Measurements from ENCODE around the gene NLRC4. TPM values are rescaled to one million over a fixed set of nuclear protein-coding genes. Genes with fewer than 3 reads are reported as not detected.

The NLRC4 gene
- total RNA-seq, 1 experiment from 2014 or later, result not detected

- POLR2A ChIA-PET (ENCODE audit: low non-redundant PET), result no interaction called here
- Histone ChIP-seq H3K27ac (ENCODE audit: low read depth, low read length, poor library complexity, severe bottlenecking) (no peak overlapping the region), H3K9me3 (ENCODE audit: low read depth, low read length, poor library complexity, severe bottlenecking) (no peaks in the 10 kb centered on the region), H3K27me3 (replicated peaks; ENCODE audit: insufficient read depth, low read depth, low read length, poor library complexity) (no peaks in the 10 kb centered on the region), H3K36me3 (ENCODE audit: insufficient read depth, low read length, poor library complexity, severe bottlenecking) (no peaks in the 10 kb centered on the region), H3K4me3 (ENCODE audit: low read depth, low read length, poor library complexity, severe bottlenecking) (no peak overlapping the region), H3K4me1 (ENCODE audit: insufficient read depth, low read length, poor library complexity, severe bottlenecking) (peaks cover 14% of the 10 kb centered on the region)
- TF ChIP-seq CTCF (conservative IDR thresholded peaks at IDR 0.05; ENCODE audit: low read depth, low read length) (no peak), EZH2 (IDR thresholded peaks at IDR 0.05; ENCODE audit: borderline replicate concordance, low read depth, low read length, poor library complexity, severe bottlenecking) (no peak)
- no peak for DNase-seq (ENCODE audit: low spot score)
- CTCF ChIA-PET, result no interaction called here
- intact Hi-C loops (cut with micrococcal nuclease; ENCODE audit: unreplicated experiment), result no loop called here
- BruUV-seq (replicated peaks), result no TSS peak
Observed at GRCh38 chr2:32284321-32284720, 19.6 kb upstream of the NLRC4 start.

DNA sequence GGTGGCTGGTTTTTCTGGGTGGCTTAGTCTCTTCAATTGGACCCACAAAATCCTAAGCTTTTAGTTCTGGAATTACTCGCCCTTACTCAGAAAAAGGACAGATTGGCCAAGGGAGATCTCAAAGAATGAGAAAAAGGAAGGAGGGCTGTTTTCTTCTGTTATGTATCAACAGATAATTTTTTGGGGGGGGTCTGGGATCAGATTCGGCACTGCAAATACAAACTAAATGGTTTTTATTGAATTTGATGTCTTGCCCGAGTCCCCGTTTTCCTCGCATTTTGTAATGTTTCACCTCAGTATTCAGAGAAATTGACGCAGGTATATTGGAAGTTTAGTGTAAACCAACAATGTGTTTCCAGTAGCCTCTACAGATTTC, 13.8 kb upstream of the NLRC4 start:
- CTCF ChIA-PET, result no interaction called here
- H3K27ac ChIP-seq (ENCODE audit: low read depth, low read length, poor library complexity, severe bottlenecking), result peak overlapping the region; percentile 76
- BruUV-seq (replicated peaks), result no TSS peak
- H3K27me3 ChIP-seq (replicated peaks; ENCODE audit: insufficient read depth, low read depth, low read length, poor library complexity), result no peaks in the 10 kb centered on the region
- DNase-seq (ENCODE audit: low spot score), result no peak
- peak overlapping the region; percentile 99 for H3K4me3 ChIP-seq (ENCODE audit: low read depth, low read length, poor library complexity, severe bottlenecking)
- TF ChIP-seq EZH2 (IDR thresholded peaks at IDR 0.05; ENCODE audit: borderline replicate concordance, low read depth, low read length, poor library complexity, severe bottlenecking), result no peak
- TF ChIP-seq CTCF (conservative IDR thresholded peaks at IDR 0.05; ENCODE audit: low read depth, low read length), result no peak
- POLR2A ChIA-PET (ENCODE audit: low non-redundant PET), result no interaction called here
- H3K4me1 ChIP-seq (ENCODE audit: insufficient read depth, low read length, poor library complexity, severe bottlenecking), result no peaks in the 10 kb centered on the region
- no peaks in the 10 kb centered on the region for H3K9me3 ChIP-seq (ENCODE audit: low read depth, low read length, poor library complexity, severe bottlenecking)
- no peaks in the 10 kb centered on the region for H3K36me3 ChIP-seq (ENCODE audit: insufficient read depth, low read length, poor library complexity, severe bottlenecking)
- intact Hi-C loops (cut with micrococcal nuclease; ENCODE audit: unreplicated experiment), result no loop called here

DNA sequence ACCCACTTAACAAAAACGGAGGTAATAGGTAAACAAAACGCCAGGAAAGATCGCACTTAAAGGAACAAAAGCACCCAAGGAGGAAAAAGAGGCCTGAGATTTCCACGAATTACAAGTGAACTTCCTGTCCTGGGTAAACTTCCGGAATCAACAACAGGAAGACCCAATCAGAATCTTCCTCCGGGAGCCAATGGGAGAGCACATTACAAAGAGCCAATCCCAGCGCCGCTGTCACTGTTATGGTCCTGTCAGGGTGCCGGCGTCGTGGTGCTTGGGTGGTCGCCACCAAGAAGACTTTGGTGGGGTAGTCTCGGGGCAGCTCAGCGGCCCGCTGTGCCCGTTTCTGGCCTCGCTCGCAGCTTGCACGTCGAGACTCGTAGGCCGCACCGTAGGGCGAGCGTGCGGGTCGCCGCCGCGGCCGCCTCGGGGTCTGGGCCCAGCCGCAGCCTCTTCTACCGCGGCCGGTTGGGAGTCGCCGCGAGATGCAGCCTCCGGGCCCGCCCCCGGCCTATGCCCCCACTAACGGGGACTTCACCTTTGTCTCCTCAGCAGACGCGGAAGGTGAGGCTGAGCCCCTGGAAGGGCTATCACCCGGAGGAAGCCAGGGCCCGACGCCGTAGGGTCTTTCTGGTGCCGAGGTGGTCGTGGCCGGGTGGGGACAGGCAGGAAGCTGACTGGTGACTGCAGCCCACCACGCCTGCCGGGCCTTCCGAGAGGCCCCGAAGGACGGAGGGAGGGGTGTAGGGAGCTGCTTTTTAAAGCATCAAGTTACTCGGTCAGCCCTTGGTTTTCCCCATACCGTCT, 13.2 kb upstream of the NLRC4 start, which contains the start of gene YIPF4:
YIPF4 (plus strand) TSS at position 231 of the 804 bp plus-strand sequence; CDS start at position 483, 252 bp downstream.
- TF ChIP-seq CTCF (conservative IDR thresholded peaks at IDR 0.05; ENCODE audit: low read depth, low read length) (no peak), EZH2 (IDR thresholded peaks at IDR 0.05; ENCODE audit: borderline replicate concordance, low read depth, low read length, poor library complexity, severe bottlenecking) (no peak)
- Histone ChIP-seq H3K27ac (ENCODE audit: low read depth, low read length, poor library complexity, severe bottlenecking) (peak within 1 kb of the TSS; percentile 76), H3K4me3 (ENCODE audit: low read depth, low read length, poor library complexity, severe bottlenecking) (peak within 1 kb of the TSS; percentile 99), H3K27me3 (replicated peaks; ENCODE audit: insufficient read depth, low read depth, low read length, poor library complexity) (no peaks in the 10 kb centered on the region), H3K4me1 (ENCODE audit: insufficient read depth, low read length, poor library complexity, severe bottlenecking) (no peaks in the 10 kb centered on the region), H3K9me3 (ENCODE audit: low read depth, low read length, poor library complexity, severe bottlenecking) (no peaks in the 10 kb centered on the region), H3K36me3 (ENCODE audit: insufficient read depth, low read length, poor library complexity, severe bottlenecking) (no peaks in the 10 kb centered on the region)
- ChIA-PET CTCF (no interaction called here), POLR2A (ENCODE audit: low non-redundant PET) (no interaction called here)
- intact Hi-C loops (cut with micrococcal nuclease; ENCODE audit: unreplicated experiment), result no loop called here
- BruUV-seq (replicated peaks), result no TSS peak
- DNase-seq (ENCODE audit: low spot score), result peak; percentile 95

All from A673 (cell line).